IMR-90 (cell line): ENCODE data around the gene ZNF33B. TPM values are rescaled to one million over a fixed set of nuclear protein-coding genes. Genes with fewer than 3 reads are reported as not detected.

Source experiments
- ATAC-seq: fragments of 200-7000 bp; cut with Tn5 transposase; 2 replicates; pipeline ENCODE4 v1.9.1; 2020; ENCODE audit warnings: low read depth, mild to moderate bottlenecking, moderate library complexity
- BruUV-seq: library from RNA; stranded (reverse); fragments of 400-500 nt; replicated peaks from 2 replicates; lab custom pipeline; 2021; lab: Mats Ljungman, UMichigan
- CTCF ChIA-PET: fragments of 300-600 bp; formaldehyde crosslinking; extraction: SDS; loops from one replicate; lab custom pipeline; 2021; ENCODE audit warnings: antibody characterized with exemption; lab: Yijun Ruan, JAX
- POLR2A ChIA-PET: fragments of 300-600 bp; sonication (Branson Sonifier 250); formaldehyde crosslinking; loops from one replicate; lab custom pipeline; 2022; ENCODE audit warnings: antibody characterized with exemption; ENCODE audit not compliant: unreplicated experiment; lab: Charles Lee
- DNase-seq: peaks from one replicate; pipeline ENCODE4 v3.0.0; 2013
- H2AFZ ChIP-seq: replicated peaks from 2 replicates; pipeline ENCODE3; 2013; ENCODE audit warnings: low read length, mild to moderate bottlenecking; ENCODE audit not compliant: poor library complexity
- H2AK5ac ChIP-seq: 2 replicates; pipeline ENCODE4 v1.6.1; 2013; ENCODE audit warnings: low read depth, low read length, inconsistent platforms
- H2AK9ac ChIP-seq: replicated peaks from 2 replicates; pipeline ENCODE3; 2013; ENCODE audit warnings: mild to moderate bottlenecking, low read depth, low read length, moderate library complexity; ENCODE audit not compliant: poor library complexity
- H2BK120ac ChIP-seq: 2 replicates; pipeline ENCODE4 v1.6.1; 2013; ENCODE audit warnings: low read depth, low read length, inconsistent platforms
- H2BK15ac ChIP-seq: 3 replicates; pipeline ENCODE4 v1.6.1; 2013; ENCODE audit warnings: low read depth, low read length, inconsistent platforms
- H2BK20ac ChIP-seq: 2 replicates; pipeline ENCODE4 v1.6.1; 2013; ENCODE audit warnings: low read depth, mild to moderate bottlenecking, inconsistent platforms, low read length, moderate library complexity
- H2BK5ac ChIP-seq: 2 replicates; pipeline ENCODE4 v1.6.1; 2013; ENCODE audit warnings: mild to moderate bottlenecking, low read depth, low read length, inconsistent platforms; ENCODE audit not compliant: poor library complexity, severe bottlenecking
- H3K14ac ChIP-seq: replicated peaks from 2 replicates; pipeline ENCODE4 v1.6.1; 2013; ENCODE audit warnings: low read depth, low read length, inconsistent platforms
- H3K18ac ChIP-seq: 2 replicates; pipeline ENCODE4 v1.6.1; 2013; ENCODE audit warnings: low read depth, low read length, control low read depth
- H3K23ac ChIP-seq: 2 replicates; pipeline ENCODE4 v1.6.1; 2013; ENCODE audit warnings: low read depth, low read length, inconsistent platforms
- H3K27ac ChIP-seq: 2 replicates; pipeline ENCODE4 v1.5.1; 2013; ENCODE audit warnings: mild to moderate bottlenecking, control low read depth, low read length; ENCODE audit not compliant: insufficient read depth
- H3K27me3 ChIP-seq: 2 replicates; pipeline ENCODE4 v1.6.1; 2013; ENCODE audit warnings: low read length; ENCODE audit not compliant: control insufficient read depth, insufficient read depth
- H3K36me3 ChIP-seq: 2 replicates; pipeline ENCODE4 v1.6.1; 2013; ENCODE audit warnings: low read length, mixed read lengths; ENCODE audit not compliant: control insufficient read depth, insufficient read depth
- H3K4ac ChIP-seq: 2 replicates; pipeline ENCODE4 v1.6.1; 2013; ENCODE audit warnings: low read depth, low read length, inconsistent platforms
- H3K4me1 ChIP-seq: 2 replicates; pipeline ENCODE4 v1.6.1; 2013; ENCODE audit warnings: low read length, mixed read lengths; ENCODE audit not compliant: control insufficient read depth, insufficient read depth
- H3K4me2 ChIP-seq: 2 replicates; pipeline ENCODE4 v1.6.1; 2013; ENCODE audit warnings: low read depth, mild to moderate bottlenecking, control low read depth, low read length, moderate library complexity
- H3K4me3 ChIP-seq: 2 replicates; pipeline ENCODE4 v1.5.1; 2013; ENCODE audit warnings: low read depth, mild to moderate bottlenecking, control low read depth, low read length, moderate library complexity; ENCODE audit not compliant: insufficient read depth
- H3K56ac ChIP-seq: 2 replicates; pipeline ENCODE4 v1.6.1; 2013; ENCODE audit warnings: low read length, inconsistent platforms; ENCODE audit not compliant: insufficient read depth; ENCODE audit errors: extremely low read depth
- H3K79me1 ChIP-seq, 2 experiments: 2 replicates each; pipeline ENCODE4 v1.6.1; 2013; ENCODE audit warnings: low read length in 2 of 2, inconsistent platforms in 1 of 2, low read depth in 1 of 2
- H3K9ac ChIP-seq: 2 replicates; pipeline ENCODE4 v1.6.1; 2013; ENCODE audit warnings: low read depth, low read length, control low read depth
- H3K9me1 ChIP-seq: 2 replicates; pipeline ENCODE4 v1.6.1; 2013; ENCODE audit warnings: low read length, inconsistent platforms; ENCODE audit not compliant: insufficient read depth
- H3K9me3 ChIP-seq: 2 replicates; pipeline ENCODE4 v1.6.1; 2013; ENCODE audit warnings: low read length; ENCODE audit not compliant: control insufficient read depth, insufficient read depth
- H4K20me1 ChIP-seq: 2 replicates; pipeline ENCODE4 v1.6.1; 2013; ENCODE audit warnings: low read length, inconsistent platforms; ENCODE audit not compliant: insufficient read depth
- H4K5ac ChIP-seq: 2 replicates; pipeline ENCODE4 v1.6.1; 2013; ENCODE audit warnings: mild to moderate bottlenecking, low read depth, low read length, control low read depth
- H4K8ac ChIP-seq, 2 experiments: 2 replicates each; pipeline ENCODE4 v1.6.1; 2013; ENCODE audit warnings: low read depth in 2 of 2, low read length in 2 of 2, control low read depth in 1 of 2, inconsistent platforms in 1 of 2
- H4K91ac ChIP-seq: 2 replicates; pipeline ENCODE4 v1.6.1; 2013; ENCODE audit warnings: low read depth, low read length, inconsistent platforms; ENCODE audit not compliant: insufficient read depth
- BHLHE40 ChIP-seq: fragments of 150-350 bp; IDR thresholded peaks from 2 replicates; pipeline ENCODE4 v1.6.1; 2016; ENCODE audit warnings: mild to moderate bottlenecking, low read depth, low read length
- CEBPB ChIP-seq: IDR thresholded peaks from 2 replicates; pipeline ENCODE4 v1.6.1; 2012; ENCODE audit warnings: low read depth, low read length, improper control_type of control experiment
- CHD1 ChIP-seq: IDR thresholded peaks from 2 replicates; pipeline ENCODE4 v1.6.1; 2012; ENCODE audit warnings: low read depth, low read length, improper control_type of control experiment
- CTCF ChIP-seq: conservative IDR thresholded peaks from 2 replicates; pipeline ENCODE4 v1.5.1; 2012; ENCODE audit warnings: mild to moderate bottlenecking, low read depth, low read length, improper control_type of control experiment
- ELK1 ChIP-seq: fragments of 150-350 bp; IDR thresholded peaks from 2 replicates; pipeline ENCODE4 v1.6.1; 2016; ENCODE audit warnings: low read depth, mild to moderate bottlenecking, low read length, moderate library complexity, borderline replicate concordance
- FOS ChIP-seq: fragments of 150-350 bp; IDR thresholded peaks from 2 replicates; pipeline ENCODE4 v1.6.1; 2016; ENCODE audit warnings: low read depth, low read length
- MAFK ChIP-seq: IDR thresholded peaks from 2 replicates; pipeline ENCODE4 v1.6.1; 2012; ENCODE audit warnings: low read depth, low read length, improper control_type of control experiment
- MAZ ChIP-seq: IDR thresholded peaks from 2 replicates; pipeline ENCODE4 v1.6.1; 2012; ENCODE audit warnings: low read depth, mild to moderate bottlenecking, low read length, improper control_type of control experiment, moderate library complexity, borderline replicate concordance
- MXI1 ChIP-seq: IDR thresholded peaks from 2 replicates; pipeline ENCODE4 v1.6.1; 2012; ENCODE audit warnings: low read depth, mild to moderate bottlenecking, low read length, moderate library complexity, borderline replicate concordance
- NFE2L2 ChIP-seq: fragments of 150-350 bp; IDR thresholded peaks from 2 replicates; pipeline ENCODE4 v1.6.1; 2016; ENCODE audit warnings: low read depth, mild to moderate bottlenecking, low read length
- POLR2A ChIP-seq: IDR thresholded peaks from 2 replicates; pipeline ENCODE4 v1.6.1; 2012; ENCODE audit warnings: mild to moderate bottlenecking, low read depth, low read length
- RAD21 ChIP-seq: IDR thresholded peaks from 2 replicates; pipeline ENCODE4 v1.6.1; 2012; ENCODE audit warnings: low read length, improper control_type of control experiment
- RCOR1 ChIP-seq: IDR thresholded peaks from 2 replicates; pipeline ENCODE4 v1.6.1; 2012; ENCODE audit warnings: mild to moderate bottlenecking, low read length, improper control_type of control experiment; ENCODE audit not compliant: insufficient replicate concordance
- RFX5 ChIP-seq: IDR thresholded peaks from 2 replicates; pipeline ENCODE4 v1.8.0; 2012; ENCODE audit warnings: low read depth, mild to moderate bottlenecking, low read length, moderate library complexity
- SMC3 ChIP-seq: fragments of 150-350 bp; IDR thresholded peaks from 2 replicates; pipeline ENCODE4 v1.6.1; 2016; ENCODE audit warnings: low read depth, mild to moderate bottlenecking, antibody characterized with exemption, low read length, moderate library complexity
- USF2 ChIP-seq: fragments of 150-350 bp; IDR thresholded peaks from 2 replicates; pipeline ENCODE4 v1.6.1; 2017; ENCODE audit warnings: mild to moderate bottlenecking, antibody characterized with exemption, low read length, low read depth
- whole genome bisulfite sequencing, 2 experiments: methylation state at CpG; one replicate each; pipeline versions ENCODE4 v1.1.5 to v1.1.7; 2013; ENCODE audit warnings: missing lambda C conversion rate in 2 of 2; ENCODE audit not compliant: insufficient read length in 1 of 2; ENCODE audit errors: extremely low coverage in 2 of 2; 5-methylcytosine and 5-hydroxymethylcytosine counted together
- dilution Hi-C: fragments of 300-500 bp; cut with HindIII; formaldehyde crosslinking; loops from one replicate; pipeline ENCODE4 v1.14.3; 2018; ENCODE audit warnings: low sequenced_read_pairs; ENCODE audit not compliant: unreplicated experiment
- in situ Hi-C: fragments of 300-500 bp; cut with MboI; formaldehyde crosslinking; loops from 3 replicates; pipeline ENCODE4 v1.14.3; 2019; ENCODE audit warnings: low sequenced_read_pairs, inconsistent platforms, mixed read lengths
- intact Hi-C: fragments of 100-400 bp; cut with micrococcal nuclease; formaldehyde crosslinking; loops from 2 replicates; pipeline ENCODE4 v1.10.0; 2022
- polyA plus RNA-seq, 3 experiments: library from polyadenylated mRNA; depleted of rRNA; stranded (reverse); fragments of >200 nt; gene quantifications; 2 replicates each; pipeline ENCODE4 v1.2.3, GENCODE V29; 2012; ENCODE audit warnings: low replicate concordance in 1 of 3
- total RNA-seq: library from RNA; depleted of rRNA; stranded (reverse); fragments of >200 nt; gene quantifications from 2 replicates; pipeline ENCODE4 v1.2.3, GENCODE V29; 2012

The ZNF33B gene
- total and polyA plus RNA-seq, 2 of the 4 experiments (the other 2 are of a cell fraction): 2.1 to 4.5 TPM

GRCh38 chr10:42630537-42631134 lies 7.7 kb downstream of the ZNF33B start:
- Histone ChIP-seq H4K8ac (no peak overlapping the region), H3K4ac (no peak overlapping the region), H3K23ac (no peak overlapping the region), H2BK5ac (no peak overlapping the region), H3K27me3 (no peaks in the 10 kb centered on the region), H2BK20ac (no peak overlapping the region), H2BK120ac (no peak overlapping the region), H2AK5ac (no peak overlapping the region), H3K9me1 (no peaks in the 10 kb centered on the region), H3K9me3 (no peaks in the 10 kb centered on the region), H3K9ac (no peak overlapping the region), H3K4me1 (no peaks in the 10 kb centered on the region), H3K56ac (no peak overlapping the region), H2AFZ (no peak overlapping the region), H2BK15ac (no peak overlapping the region), H3K18ac (no peak overlapping the region), H4K5ac (no peak overlapping the region), H3K27ac (no peak overlapping the region), H2AK9ac (no peak overlapping the region), H3K79me1 (no peaks in the 10 kb centered on the region; a peak in 1 of 4 replicates), H4K91ac (no peak overlapping the region), H3K36me3 (peaks cover 7% of the 10 kb centered on the region; the same call in 1 of the 2 replicates), H3K14ac (no peak overlapping the region), H3K4me3 (no peak overlapping the region), H3K4me2 (no peak overlapping the region), H4K20me1 (no peaks in the 10 kb centered on the region)
- DNase-seq: no peak
- no TSS peak for BruUV-seq
- in situ Hi-C loops: no loop called here
- intact Hi-C loops: loop anchor here (10.0 kb wide), 1 partner anchor 154 kb away; the partner anchor contains the start of gene BMS1
- TF ChIP-seq USF2 (no peak), MAFK (no peak), NFE2L2 (no peak), CHD1 (no peak), FOS (no peak), CTCF (no peak), POLR2A (no peak), RFX5 (no peak), CEBPB (no peak), ELK1 (no peak), MXI1 (no peak), RAD21 (no peak), BHLHE40 (no peak), MAZ (no peak), SMC3 (no peak), RCOR1 (no peak)
- dilution Hi-C loops: no loop called here
- no CpG with 5 or more reads among the region's 1 CpG for WGBS, 2 experiments
- no peak; the same call in 1 of the 2 replicates for ATAC-seq
- CTCF ChIA-PET: no interaction called here
- POLR2A ChIA-PET: no interaction called here
